HCT116 (cell line): Measurements from ENCODE around the gene FOXD3. TPM values are rescaled to one million over a fixed set of nuclear protein-coding genes. Genes with fewer than 3 reads are reported as not detected.
A peak's percentile ranks its signal among the peaks of the same experiment; 100 is the strongest.

Experiments
- ATAC-seq: fragments of 200-7000 bp; cut with Tn5 transposase; 2 replicates; pipeline ENCODE4 v1.9.1; 2020; ENCODE audit warnings: mild to moderate bottlenecking, moderate library complexity
- BruUV-seq: library from RNA; stranded (reverse); fragments of 400-500 nt; replicated peaks from 2 replicates; lab custom pipeline; 2021; lab: Mats Ljungman, UMichigan
- CTCF ChIA-PET: fragments of 300-600 bp; sonication (Branson Sonifier 250); formaldehyde crosslinking; loops from one replicate; lab custom pipeline; 2021; ENCODE audit warnings: antibody characterized with exemption; lab: Charles Lee
- POLR2A ChIA-PET: fragments of 300-600, 350-600 bp; sonication (Branson Sonifier 250); formaldehyde crosslinking; loops from one replicate; lab custom pipeline; 2021; ENCODE audit warnings: antibody characterized with exemption; lab: Charles Lee
- RAD21 ChIA-PET, 2 experiments: fragments of 300-600 bp; sonication (Branson Sonifier 250); formaldehyde crosslinking; loops; one replicate each; lab custom pipeline; 2023; ENCODE audit warnings: low total read pairs in 2 of 2; ENCODE audit not compliant: uncharacterized antibody in 2 of 2, unreplicated experiment in 2 of 2, low non-redundant PET in 1 of 2; lab: Charles Lee
- DNase-seq: peaks from one replicate; pipeline ENCODE4 v3.0.0-alpha.2; 2010; ENCODE audit warnings: low read depth, low spot score
- H2AFZ ChIP-seq: fragments of 200-600 bp; shearing (Covaris generic), sonication (generic); 2 replicates; pipeline ENCODE4 v1.6.1; 2017; ENCODE audit warnings: low read depth, mixed run types, mixed read lengths, antibody characterized with exemption, low read length; ENCODE audit not compliant: poor library complexity, severe bottlenecking
- H3K27ac ChIP-seq: 2 replicates; pipeline ENCODE4 v1.5.1; 2012; ENCODE audit warnings: low read depth, low read length
- H3K27me3 ChIP-seq: fragments of 200-600 bp; sonication (generic); 2 replicates; pipeline ENCODE4 v1.6.1; 2016; ENCODE audit warnings: mixed run types, low read length, mixed read lengths; ENCODE audit not compliant: insufficient read depth
- H3K36me3 ChIP-seq, 2 experiments: fragments of 200-500 bp in 1 of 2; fragments of 200-600 bp in 1 of 2; sonication (Bioruptor generic) in 1 of 2; sonication (generic) in 1 of 2; 2 replicates each; pipeline versions ENCODE4 v1.5.1 to v1.6.1; 2014 to 2016; ENCODE audit warnings: low read length in 2 of 2, inconsistent platforms in 1 of 2, mixed read lengths in 1 of 2, mixed run types in 1 of 2; ENCODE audit not compliant: insufficient read depth in 2 of 2, control insufficient read depth in 1 of 2
- H3K4me1 ChIP-seq, 2 experiments: fragments of 200-600 bp in 1 of 2; sonication (generic) in 1 of 2; 2 replicates each; pipeline versions ENCODE4 v1.5.1 to v1.6.1; 2012 to 2017; ENCODE audit warnings: low read length in 2 of 2, inconsistent platforms in 1 of 2, mild to moderate bottlenecking in 1 of 2, mixed read lengths in 1 of 2, mixed run types in 1 of 2, moderate library complexity in 1 of 2; ENCODE audit not compliant: insufficient read depth in 2 of 2, control insufficient read depth in 1 of 2
- H3K4me2 ChIP-seq: fragments of 200-600 bp; sonication (generic); 2 replicates; pipeline ENCODE4 v1.6.1; 2017; ENCODE audit warnings: mixed run types, low read length, mixed read lengths
- H3K4me3 ChIP-seq, 2 experiments: fragments of 200-600 bp in 1 of 2; sonication (generic) in 1 of 2; replicated peaks in 1 of 2; 2 replicates each; pipeline ENCODE4 v1.5.1; 2011 to 2016; ENCODE audit warnings: low read length in 2 of 2, control low read depth in 1 of 2, low read depth in 1 of 2, mild to moderate bottlenecking in 1 of 2, mixed read lengths in 1 of 2, mixed run types in 1 of 2
- H3K79me2 ChIP-seq: fragments of 200-600 bp; sonication (generic); 2 replicates; pipeline ENCODE4 v1.6.1; 2017; ENCODE audit warnings: mild to moderate bottlenecking, mixed run types, low read length, moderate library complexity, mixed read lengths; ENCODE audit not compliant: insufficient read depth
- H3K9ac ChIP-seq: fragments of 200-600 bp; sonication (generic); 2 replicates; pipeline ENCODE4 v1.6.1; 2016; ENCODE audit warnings: low read length, mixed read lengths
- H3K9me2 ChIP-seq: fragments of 200-600 bp; sonication (generic), shearing (Covaris generic); 2 replicates; pipeline ENCODE4 v1.6.1; 2017; ENCODE audit warnings: mixed run types, mild to moderate bottlenecking, moderate library complexity; ENCODE audit not compliant: insufficient read depth
- H3K9me3 ChIP-seq, 2 experiments: fragments of 200-500 bp in 1 of 2; fragments of 200-600 bp in 1 of 2; sonication (Bioruptor generic) in 1 of 2; sonication (generic) in 1 of 2; 2 replicates each; pipeline ENCODE4 v1.6.1; 2014 to 2017; ENCODE audit warnings: low read length in 2 of 2, mixed read lengths in 2 of 2, inconsistent platforms in 1 of 2, low read depth in 1 of 2, mild to moderate bottlenecking in 1 of 2, mixed run types in 1 of 2, moderate library complexity in 1 of 2; ENCODE audit not compliant: control insufficient read depth in 1 of 2, insufficient read depth in 1 of 2
- H4K20me1 ChIP-seq: fragments of 200-600 bp; sonication (generic), shearing (Covaris generic); 2 replicates; pipeline ENCODE4 v1.6.1; 2017; ENCODE audit warnings: mixed run types, mild to moderate bottlenecking, moderate library complexity; ENCODE audit not compliant: insufficient read depth
- ATF3 ChIP-seq: IDR thresholded peaks from 2 replicates; pipeline ENCODE4 v1.6.1; 2012
- CBX3 ChIP-seq: IDR thresholded peaks from 2 replicates; pipeline ENCODE4 v1.6.1; 2012; ENCODE audit warnings: low read depth
- CTCF ChIP-seq, 3 experiments: fragments of 200-600 bp in 1 of 3; sonication (generic) in 1 of 3; IDR thresholded peaks in 2 of 3; conservative IDR thresholded peaks in 1 of 3; 2 replicates each; pipeline ENCODE4 v1.5.1; 2012 to 2017; ENCODE audit warnings: low read depth in 2 of 3, low read length in 2 of 3, antibody characterized with exemption in 1 of 3, borderline replicate concordance in 1 of 3, control low read depth in 1 of 3, mild to moderate bottlenecking in 1 of 3, mixed read lengths in 1 of 3, mixed run types in 1 of 3, moderate library complexity in 1 of 3; ENCODE audit not compliant: insufficient read depth in 1 of 3
- EZH2 ChIP-seq: fragments of 200-600 bp; sonication (generic); IDR thresholded peaks from 2 replicates; pipeline ENCODE4 v1.6.1; 2017; ENCODE audit warnings: antibody characterized with exemption, mixed run types
- MAX ChIP-seq: IDR thresholded peaks from 2 replicates; pipeline ENCODE4 v1.6.1; 2012
- RAD21 ChIP-seq: IDR thresholded peaks from 2 replicates; pipeline ENCODE4 v1.6.1; 2012; ENCODE audit warnings: low read depth, mild to moderate bottlenecking
- SIN3A ChIP-seq: IDR thresholded peaks from 2 replicates; pipeline ENCODE4 v1.6.1; 2012; ENCODE audit warnings: low read depth
- SRF ChIP-seq: IDR thresholded peaks from 2 replicates; pipeline ENCODE4 v1.6.1; 2012; ENCODE audit warnings: low read depth
- TCF7L2 ChIP-seq: IDR thresholded peaks from 2 replicates; pipeline ENCODE4 v1.7.0; 2011; ENCODE audit warnings: borderline replicate concordance, inconsistent platforms; ENCODE audit not compliant: insufficient read depth, insufficient read length; ENCODE audit errors: extremely low read depth
- YY1 ChIP-seq: IDR thresholded peaks from 2 replicates; pipeline ENCODE4 v1.6.1; 2011; ENCODE audit warnings: low read length, low read depth, moderate library complexity, mild to moderate bottlenecking; ENCODE audit not compliant: insufficient replicate concordance; ENCODE audit errors: extremely low read depth
- ZBTB33 ChIP-seq: IDR thresholded peaks from 2 replicates; pipeline ENCODE4 v1.6.1; 2011; ENCODE audit warnings: mild to moderate bottlenecking, low read length, moderate library complexity; ENCODE audit not compliant: insufficient replicate concordance; ENCODE audit errors: extremely low read depth
- ZFX ChIP-seq: fragments of 450-650 bp; IDR thresholded peaks from 2 replicates; pipeline ENCODE4 v1.6.1; 2017
- ZNF274 ChIP-seq: fragments of 200-500 bp; sonication (Bioruptor generic); IDR thresholded peaks from 2 replicates; pipeline ENCODE4 v1.6.1; 2014; ENCODE audit warnings: mild to moderate bottlenecking, low read depth, low read length, inconsistent platforms
- intact Hi-C: fragments of 100-400 bp; cut with micrococcal nuclease; formaldehyde crosslinking; loops from 2 replicates; pipeline ENCODE4 v1.10.0; 2022
- total RNA-seq: library from RNA; stranded (reverse); gene quantifications from one replicate; pipeline ENCODE4 v1.2.1, GENCODE V29; 2021; ENCODE audit not compliant: unreplicated experiment

FOXD3 gene
- total RNA-seq, 1 experiment from 2014 or later, result 0.17 TPM

- H3K27me3 ChIP-seq, result no peaks in the 10 kb centered on the region
- RAD21 ChIA-PET, result no interaction called here
- peaks cover 10 to 14% of the 10 kb centered on the region in 2 experiments for H3K4me1 ChIP-seq
- intact Hi-C loops, result loop anchor here (10.0 kb wide), 1 partner anchor 924 kb away; no protein-coding TSS in a partner anchor
- no peaks in the 10 kb centered on the region for H3K36me3 ChIP-seq
- CTCF ChIA-PET, result no interaction called here
- no peaks in the 10 kb centered on the region for H3K79me2 ChIP-seq
- no peak overlapping the region for H3K9ac ChIP-seq
- no peaks in the 10 kb centered on the region for H3K9me2 ChIP-seq
- no peaks in the 10 kb centered on the region for H4K20me1 ChIP-seq
- no peak for DNase-seq
- BruUV-seq, result no TSS peak
- no peaks in the 10 kb centered on the region for H3K9me3 ChIP-seq
- H3K4me3 ChIP-seq, result no peak overlapping the region
- TF ChIP-seq ZFX, result no peak
- TF ChIP-seq MAX, result no peak
- TF ChIP-seq ZNF274, result no peak
- no peak for TF ChIP-seq YY1
- TF ChIP-seq ZBTB33, result no peak
- no peak for TF ChIP-seq EZH2
- TF ChIP-seq TCF7L2, result no peak
- TF ChIP-seq RAD21, result no peak
- no peak for TF ChIP-seq CBX3
- TF ChIP-seq CTCF (IDR thresholded peaks at IDR 0.05 in 2 of 3, conservative IDR thresholded peaks at IDR 0.05 in 1 of 3; ENCODE audit: borderline replicate concordance in 1 of 3, insufficient read depth in 1 of 3, low read depth in 2 of 3, low read length in 2 of 3), result no peak
- no peak for TF ChIP-seq ATF3
- TF ChIP-seq SIN3A, result no peak
- TF ChIP-seq SRF, result no peak
- POLR2A ChIA-PET, result no interaction called here
- ATAC-seq, result no peak
- peak overlapping the region; percentile 77; the same call in 1 of the 2 replicates for H3K4me2 ChIP-seq
- no peak overlapping the region for H2AFZ ChIP-seq
- no peak overlapping the region for H3K27ac ChIP-seq
These were observed 1.1 kb upstream of the FOXD3 start for GRCh38 chr1:63321066-63321784.
